Ishikawa (cell line): ENCODE data around the gene ELAVL3.

Experiments
- CREB1 ChIP-seq: IDR thresholded peaks from 2 replicates; pipeline ENCODE4 v1.6.1; 2012; ENCODE audit warnings: low read depth
- EGR1 ChIP-seq: IDR thresholded peaks from 2 replicates; pipeline ENCODE4 v1.6.1; 2012
- EP300 ChIP-seq: IDR thresholded peaks from 2 replicates; pipeline ENCODE4 v1.6.1; 2012; ENCODE audit warnings: borderline replicate concordance
- FOXM1 ChIP-seq: IDR thresholded peaks from 2 replicates; pipeline ENCODE4 v1.6.1; 2012; ENCODE audit warnings: low read depth, borderline replicate concordance
- MAX ChIP-seq: IDR thresholded peaks from 2 replicates; pipeline ENCODE4 v1.6.1; 2012
- NFIC ChIP-seq: IDR thresholded peaks from 2 replicates; pipeline ENCODE4 v1.6.1; 2012
- RAD21 ChIP-seq: IDR thresholded peaks from 2 replicates; pipeline ENCODE4 v1.6.1; 2012; ENCODE audit warnings: low read depth
- REST ChIP-seq: IDR thresholded peaks from 2 replicates; pipeline ENCODE4 v1.6.1; 2012; ENCODE audit warnings: low read depth, mild to moderate bottlenecking
- TAF1 ChIP-seq: IDR thresholded peaks from 2 replicates; pipeline ENCODE4 v1.6.1; 2012; ENCODE audit warnings: low read depth, mild to moderate bottlenecking
- TCF12 ChIP-seq: IDR thresholded peaks from 2 replicates; pipeline ENCODE4 v1.6.1; 2012; ENCODE audit warnings: low read depth
- YY1 ChIP-seq: IDR thresholded peaks from 2 replicates; pipeline ENCODE4 v1.6.1; 2012; ENCODE audit warnings: low read depth
- ZBTB7A ChIP-seq: IDR thresholded peaks from 2 replicates; pipeline ENCODE4 v1.6.1; 2012; ENCODE audit warnings: low read depth

- no peak for TF ChIP-seq RAD21
- no peak for TF ChIP-seq EGR1
- no peak for TF ChIP-seq REST
- no peak for TF ChIP-seq EP300
- TF ChIP-seq MAX: no peak
- no peak for TF ChIP-seq CREB1
- no peak for TF ChIP-seq TCF12
- no peak for TF ChIP-seq TAF1
- TF ChIP-seq ZBTB7A: no peak
- TF ChIP-seq NFIC: no peak
- TF ChIP-seq FOXM1: no peak
- no peak for TF ChIP-seq YY1
Measured at GRCh38 chr19:11423164-11423790, 57.6 kb downstream of the ELAVL3 start.
